ENCODE data around the gene SNAPIN.
"Not testable (repeated sequence)": the region's sequence is repeated elsewhere in the genome, so short reads cannot be mapped to it uniquely, and the experiment has no call there.

SNAPIN gene

GRCh38 chr1:153662269-153662668 is 3.8 kb downstream of the SNAPIN start:
- H3K4me2 ChIP-seq (ENCODE audit: low read length), result no peak overlapping the region
- peaks cover 2 to 3% of the 10 kb centered on the region in 2 experiments for H3K4me1 ChIP-seq (ENCODE audit: control insufficient read depth in 1 of 2, insufficient read depth in 2 of 2, low read length in 2 of 2)
- H3K23ac ChIP-seq (ENCODE audit: low read length), result no peak overlapping the region
- H3K79me1 ChIP-seq (ENCODE audit: low read length), result peaks cover 3% of the 10 kb centered on the region
- peaks cover 3% of the 10 kb centered on the region for H3K79me2 ChIP-seq (ENCODE audit: control insufficient read depth, insufficient read depth, low read length, poor library complexity)
- no peak overlapping the region for H4K12ac ChIP-seq (ENCODE audit: low read depth, low read length)
- no peak overlapping the region for H3K14ac ChIP-seq (ENCODE audit: low read length)
- no peak overlapping the region for H3K9ac ChIP-seq (ENCODE audit: low read length)
- no peak overlapping the region for H3K18ac ChIP-seq (ENCODE audit: low read length)
- H2BK120ac ChIP-seq (ENCODE audit: insufficient read depth, low read length, poor library complexity), result no peak overlapping the region
- peaks cover 39 to 59% of the 10 kb centered on the region in 2 experiments for H3K36me3 ChIP-seq (ENCODE audit: control insufficient read depth in 1 of 2, insufficient read depth in 2 of 2, low read length in 2 of 2)
- no peak overlapping the region for H2BK12ac ChIP-seq (ENCODE audit: low read length)
- H4K91ac ChIP-seq (ENCODE audit: low read depth, low read length), result no peak overlapping the region
- H2BK5ac ChIP-seq (ENCODE audit: low read depth, low read length, poor library complexity), result no peak overlapping the region
- WGBS (ENCODE audit: extremely low coverage, insufficient coverage, insufficient read length), result no CpG with 5 or more reads among the region's 2 CpGs
- H3K27ac ChIP-seq (ENCODE audit: low read depth, low read length), result no peak overlapping the region
- H2AK5ac ChIP-seq (ENCODE audit: low read length), result no peak overlapping the region
- no peak overlapping the region for H3K4me3 ChIP-seq (ENCODE audit: low read depth, low read length)
- DNase-seq, result no peak
- no peak overlapping the region for H4K8ac ChIP-seq (ENCODE audit: low read depth, low read length)
- H3K9me3 ChIP-seq (ENCODE audit: insufficient read depth, low read depth, low read length), result no peaks in the 10 kb centered on the region
- no peak overlapping the region for H2AFZ ChIP-seq (ENCODE audit: insufficient read depth, low read length, poor library complexity)
- H3K4ac ChIP-seq (ENCODE audit: low read depth, low read length), result no peak overlapping the region
- no peaks in the 10 kb centered on the region for H3K27me3 ChIP-seq (ENCODE audit: insufficient read depth, low read length)

- Histone ChIP-seq H3K23ac (ENCODE audit: low read length) (no peak overlapping the region), H3K4me1 (ENCODE audit: control insufficient read depth in 1 of 2, insufficient read depth in 2 of 2, low read length in 2 of 2) (peaks cover 2% of the 10 kb centered on the region in 2 experiments), H4K8ac (ENCODE audit: low read depth, low read length) (no peak overlapping the region), H3K18ac (ENCODE audit: low read length) (no peak overlapping the region), H3K9ac (ENCODE audit: low read length) (no peak overlapping the region), H3K27ac (ENCODE audit: low read depth, low read length) (no peak overlapping the region), H3K36me3 (ENCODE audit: control insufficient read depth in 1 of 2, insufficient read depth in 2 of 2, low read length in 2 of 2) (peaks cover 41 to 65% of the 10 kb centered on the region in 2 experiments), H3K27me3 (ENCODE audit: insufficient read depth, low read length) (no peaks in the 10 kb centered on the region), H2AK5ac (ENCODE audit: low read length) (no peak overlapping the region), H3K14ac (ENCODE audit: low read length) (no peak overlapping the region), H4K91ac (ENCODE audit: low read depth, low read length) (no peak overlapping the region), H2BK5ac (ENCODE audit: low read depth, low read length, poor library complexity) (no peak overlapping the region), H2BK12ac (ENCODE audit: low read length) (no peak overlapping the region), H3K79me2 (ENCODE audit: control insufficient read depth, insufficient read depth, low read length, poor library complexity) (peaks cover 3% of the 10 kb centered on the region), H3K9me3 (ENCODE audit: insufficient read depth, low read depth, low read length) (no peaks in the 10 kb centered on the region), H3K4ac (ENCODE audit: low read depth, low read length) (no peak overlapping the region), H3K79me1 (ENCODE audit: low read length) (peaks cover 3% of the 10 kb centered on the region), H2BK120ac (ENCODE audit: insufficient read depth, low read length, poor library complexity) (no peak overlapping the region), H2AFZ (ENCODE audit: insufficient read depth, low read length, poor library complexity) (no peak overlapping the region), H3K4me2 (ENCODE audit: low read length) (no peak overlapping the region), H3K4me3 (ENCODE audit: low read depth, low read length) (no peak overlapping the region), H4K12ac (ENCODE audit: low read depth, low read length) (no peak overlapping the region)
- peak in 1 of 2 donors; percentile 34 for DNase-seq
- WGBS (ENCODE audit: extremely low coverage, insufficient coverage, insufficient read length), result no CpG with 5 or more reads among the region's 5 CpGs
Observed at GRCh38 chr1:153663211-153663610, 4.7 kb downstream of the SNAPIN start.

GRCh38 chr1:153667439-153667838 is 8.9 kb downstream of the SNAPIN start:
- Histone ChIP-seq H3K23ac (ENCODE audit: low read length) (no peak overlapping the region), H2BK12ac (ENCODE audit: low read length) (no peak overlapping the region), H2AK5ac (ENCODE audit: low read length) (no peak overlapping the region), H3K36me3 (ENCODE audit: control insufficient read depth in 1 of 2, insufficient read depth in 2 of 2, low read length in 2 of 2) (peaks cover 43 to 60% of the 10 kb centered on the region in 2 experiments), H3K4ac (ENCODE audit: low read depth, low read length) (no peak overlapping the region), H2BK120ac (ENCODE audit: insufficient read depth, low read length, poor library complexity) (no peak overlapping the region), H2AFZ (ENCODE audit: insufficient read depth, low read length, poor library complexity) (no peak overlapping the region), H2BK5ac (ENCODE audit: low read depth, low read length, poor library complexity) (no peak overlapping the region), H3K79me1 (ENCODE audit: low read length) (peaks cover 5% of the 10 kb centered on the region), H3K14ac (ENCODE audit: low read length) (no peak overlapping the region), H4K91ac (ENCODE audit: low read depth, low read length) (no peak overlapping the region), H3K4me1 (ENCODE audit: control insufficient read depth in 1 of 2, insufficient read depth in 2 of 2, low read length in 2 of 2) (peaks cover 0 to 2% of the 10 kb centered on the region in 2 experiments), H4K12ac (ENCODE audit: low read depth, low read length) (no peak overlapping the region), H3K27ac (ENCODE audit: low read depth, low read length) (no peak overlapping the region), H3K4me3 (ENCODE audit: low read depth, low read length) (no peak overlapping the region), H3K9me3 (ENCODE audit: insufficient read depth, low read depth, low read length) (no peaks in the 10 kb centered on the region), H3K4me2 (ENCODE audit: low read length) (no peak overlapping the region), H3K18ac (ENCODE audit: low read length) (no peak overlapping the region), H4K8ac (ENCODE audit: low read depth, low read length) (no peak overlapping the region), H3K27me3 (ENCODE audit: insufficient read depth, low read length) (no peaks in the 10 kb centered on the region), H3K9ac (ENCODE audit: low read length) (no peak overlapping the region), H3K79me2 (ENCODE audit: control insufficient read depth, insufficient read depth, low read length, poor library complexity) (peaks cover 8% of the 10 kb centered on the region)
- WGBS (ENCODE audit: extremely low coverage, insufficient coverage, insufficient read length), result no CpG with 5 or more reads among the region's 4 CpGs
- no peak for DNase-seq

GRCh38 chr1:153668672-153669071 is 10.2 kb downstream of the SNAPIN start:
- H3K27ac ChIP-seq (ENCODE audit: low read depth, low read length); H4K91ac ChIP-seq (ENCODE audit: low read depth, low read length); H3K9ac ChIP-seq (ENCODE audit: low read length); H2BK5ac ChIP-seq (ENCODE audit: low read depth, low read length, poor library complexity); H3K4me1 ChIP-seq (ENCODE audit: control insufficient read depth in 1 of 2, insufficient read depth in 2 of 2, low read length in 2 of 2); DNase-seq; H3K79me1 ChIP-seq (ENCODE audit: low read length); H2AFZ ChIP-seq (ENCODE audit: insufficient read depth, low read length, poor library complexity); H3K4me2 ChIP-seq (ENCODE audit: low read length); H3K27me3 ChIP-seq (ENCODE audit: insufficient read depth, low read length); H2AK5ac ChIP-seq (ENCODE audit: low read length); H4K8ac ChIP-seq (ENCODE audit: low read depth, low read length); H3K23ac ChIP-seq (ENCODE audit: low read length); H3K9me3 ChIP-seq (ENCODE audit: insufficient read depth, low read depth, low read length); H2BK12ac ChIP-seq (ENCODE audit: low read length); H3K14ac ChIP-seq (ENCODE audit: low read length); H4K12ac ChIP-seq (ENCODE audit: low read depth, low read length); H3K18ac ChIP-seq (ENCODE audit: low read length); H3K79me2 ChIP-seq (ENCODE audit: control insufficient read depth, insufficient read depth, low read length, poor library complexity); H2BK120ac ChIP-seq (ENCODE audit: insufficient read depth, low read length, poor library complexity); H3K4me3 ChIP-seq (ENCODE audit: low read depth, low read length): not testable (repeated sequence)
- H3K4ac ChIP-seq (ENCODE audit: low read depth, low read length), result peak overlapping the region; percentile 67
- WGBS (ENCODE audit: extremely low coverage, insufficient coverage, insufficient read length), result no CpG with 5 or more reads among the region's 8 CpGs
- peaks cover 34 to 50% of the 10 kb centered on the region in 2 experiments for H3K36me3 ChIP-seq (ENCODE audit: control insufficient read depth in 1 of 2, insufficient read depth in 2 of 2, low read length in 2 of 2)

All from trophoblast cell (in vitro differentiated cells and primary cell).